Measurements from ENCODE around the gene ST3GAL4. TPM values are rescaled to one million over a fixed set of nuclear protein-coding genes. Genes with fewer than 3 reads are reported as not detected.

Gene ST3GAL4
- total and polyA plus RNA-seq, 2 donors (not counting 1 experiment from before 2014, with no cell fraction given): 1.1 to 1.9 TPM

DNA sequence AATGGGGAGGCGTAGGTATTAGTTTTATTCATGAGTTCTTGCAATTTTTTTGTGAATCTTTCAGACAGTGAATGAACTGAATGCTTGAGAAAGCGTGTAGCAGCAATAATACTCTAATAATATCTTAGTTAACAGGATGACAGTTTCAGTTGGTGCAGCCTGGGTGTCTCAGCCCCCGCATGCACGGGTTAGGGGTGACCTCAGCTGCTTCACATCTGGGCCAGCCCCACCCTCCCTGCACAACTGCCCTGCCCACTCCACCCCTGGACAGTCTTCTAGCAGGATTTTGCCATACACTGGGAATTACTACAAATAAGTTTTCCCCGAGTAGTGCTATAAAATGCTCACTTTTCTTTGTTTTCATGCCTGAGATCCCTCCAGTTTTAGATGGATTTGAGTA lies 83.2 kb downstream of the ST3GAL4 start:
- Histone ChIP-seq H4K20me1 (ENCODE audit: control insufficient read depth, insufficient read depth, low read length, poor library complexity, severe bottlenecking) (no peaks in the 10 kb centered on the region), H3K9ac (ENCODE audit: low read length) (no peak overlapping the region), H3K27ac (ENCODE audit: low read length in 2 of 2) (no peak overlapping the region), H3K4me1 (ENCODE audit: control insufficient read depth in 2 of 2, insufficient read depth in 2 of 2, low read length in 2 of 2) (peaks cover 0 to 5% of the 10 kb centered on the region in 2 donors), H3K4me2 (replicated peaks; ENCODE audit: low read depth, low read length, poor library complexity, severe bottlenecking) (no peak overlapping the region), H2AFZ (ENCODE audit: insufficient read depth, low read depth, low read length, poor library complexity, severe bottlenecking) (no peak overlapping the region), H3K4me3 (ENCODE audit: control extremely low read depth in 1 of 5, extremely low read depth in 1 of 5, insufficient read depth in 1 of 5, low read depth in 2 of 5, low read length in 4 of 5) (no peak overlapping the region), H3K79me2 (ENCODE audit: control insufficient read depth, insufficient read depth, low read length) (no peaks in the 10 kb centered on the region), H3K9me3 (ENCODE audit: control extremely low read depth in 1 of 3, control insufficient read depth in 2 of 3, insufficient read depth in 1 of 3, low read length in 2 of 3) (no peaks in the 10 kb centered on the region), H3K36me3 (replicated peaks in 1 of 2; ENCODE audit: control extremely low read depth in 1 of 2, control insufficient read depth in 1 of 2, extremely low read depth in 1 of 2, insufficient read depth in 2 of 2, low read length in 1 of 2) (no peaks in the 10 kb centered on the region), H3K27me3 (replicated peaks in 1 of 4; ENCODE audit: control extremely low read depth in 1 of 4, control insufficient read depth in 3 of 4, insufficient read depth in 4 of 4, low read length in 3 of 4) (peaks cover 0 to 16% (median 3%) of the 10 kb centered on the region in 4 experiments)
- no peaks in the 10 kb centered on the region for H3K9me3 Mint-ChIP-seq (ENCODE audit: insufficient read depth)
- 86% methylated on average over 3 of the region's 5 CpGs for WGBS (ENCODE audit: insufficient coverage)
- peaks cover 2% of the 10 kb centered on the region for H3K4me1 Mint-ChIP-seq
- TF ChIP-seq EZH2 (IDR thresholded peaks at IDR 0.05; ENCODE audit: borderline replicate concordance, insufficient read depth, low read depth, low read length, poor library complexity, severe bottlenecking): no peak
- TF ChIP-seq, protein P1, sequence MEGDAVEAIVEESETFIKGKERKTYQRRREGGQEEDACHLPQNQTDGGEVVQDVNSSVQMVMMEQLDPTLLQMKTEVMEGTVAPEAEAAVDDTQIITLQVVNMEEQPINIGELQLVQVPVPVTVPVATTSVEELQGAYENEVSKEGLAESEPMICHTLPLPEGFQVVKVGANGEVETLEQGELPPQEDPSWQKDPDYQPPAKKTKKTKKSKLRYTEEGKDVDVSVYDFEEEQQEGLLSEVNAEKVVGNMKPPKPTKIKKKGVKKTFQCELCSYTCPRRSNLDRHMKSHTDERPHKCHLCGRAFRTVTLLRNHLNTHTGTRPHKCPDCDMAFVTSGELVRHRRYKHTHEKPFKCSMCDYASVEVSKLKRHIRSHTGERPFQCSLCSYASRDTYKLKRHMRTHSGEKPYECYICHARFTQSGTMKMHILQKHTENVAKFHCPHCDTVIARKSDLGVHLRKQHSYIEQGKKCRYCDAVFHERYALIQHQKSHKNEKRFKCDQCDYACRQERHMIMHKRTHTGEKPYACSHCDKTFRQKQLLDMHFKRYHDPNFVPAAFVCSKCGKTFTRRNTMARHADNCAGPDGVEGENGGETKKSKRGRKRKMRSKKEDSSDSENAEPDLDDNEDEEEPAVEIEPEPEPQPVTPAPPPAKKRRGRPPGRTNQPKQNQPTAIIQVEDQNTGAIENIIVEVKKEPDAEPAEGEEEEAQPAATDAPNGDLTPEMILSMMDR (IDR thresholded peaks at IDR 0.05): no peak
- H3K4me3 Mint-ChIP-seq: no peak overlapping the region
- ChIA-PET POLR2A (no interaction called here), CTCF (interaction anchor here (0.6 to 9.4 kb wide), 2 partner anchors 43 to 797 kb away, joined by 3 to 159 read pairs; no protein-coding TSS in a partner anchor)
- intact Hi-C loops (cut with micrococcal nuclease): no loop called here
- H3K27ac Mint-ChIP-seq: no peak overlapping the region
- no peak for DNase-seq
- ATAC-seq (ENCODE audit: low read depth): no peak
- peaks cover 14% of the 10 kb centered on the region for H3K27me3 Mint-ChIP-seq

- no peak overlapping the region for H3K4me3 ChIP-seq (ENCODE audit: control extremely low read depth in 1 of 5, extremely low read depth in 1 of 5, insufficient read depth in 1 of 5, low read depth in 2 of 5, low read length in 4 of 5)
- no peak overlapping the region for H3K27ac ChIP-seq (ENCODE audit: low read length in 2 of 2)
- no peaks in the 10 kb centered on the region for H3K9me3 ChIP-seq (ENCODE audit: control extremely low read depth in 1 of 3, control insufficient read depth in 2 of 3, insufficient read depth in 1 of 3, low read length in 2 of 3)
- TF ChIP-seq EZH2 (IDR thresholded peaks at IDR 0.05; ENCODE audit: borderline replicate concordance, insufficient read depth, low read depth, low read length, poor library complexity, severe bottlenecking): no peak
- TF ChIP-seq, protein P1 (IDR thresholded peaks at IDR 0.05): no peak
- WGBS (ENCODE audit: insufficient coverage): 85% methylated on average over 21 of the region's 22 CpGs
- H4K20me1 ChIP-seq (ENCODE audit: control insufficient read depth, insufficient read depth, low read length, poor library complexity, severe bottlenecking): no peaks in the 10 kb centered on the region
- peaks cover 0 to 16% (median 3%) of the 10 kb centered on the region in 4 experiments for H3K27me3 ChIP-seq (replicated peaks in 1 of 4; ENCODE audit: control extremely low read depth in 1 of 4, control insufficient read depth in 3 of 4, insufficient read depth in 4 of 4, low read length in 3 of 4)
- Mint-ChIP-seq H3K27ac (no peak overlapping the region), H3K4me1 (peaks cover 2% of the 10 kb centered on the region), H3K27me3 (peaks cover 14% of the 10 kb centered on the region), H3K4me3 (no peak overlapping the region), H3K9me3 (ENCODE audit: insufficient read depth) (no peaks in the 10 kb centered on the region)
- no peaks in the 10 kb centered on the region for H3K79me2 ChIP-seq (ENCODE audit: control insufficient read depth, insufficient read depth, low read length)
- H3K4me1 ChIP-seq (ENCODE audit: control insufficient read depth in 2 of 2, insufficient read depth in 2 of 2, low read length in 2 of 2): peaks cover 0 to 5% of the 10 kb centered on the region in 2 donors
- ChIA-PET POLR2A (no interaction called here), CTCF (interaction anchor here (0.6 to 9.4 kb wide), 14 partner anchors 9 to 1717 kb away, joined by 3 to 159 read pairs (median 4); no protein-coding TSS in a partner anchor)
- ATAC-seq (ENCODE audit: low read depth) (no peak), DNase-seq (no peak)
- intact Hi-C loops (cut with micrococcal nuclease): loop anchor here (5.0 kb wide), 2 partner anchors 1052 to 1592 kb away; no protein-coding TSS in a partner anchor
- no peak overlapping the region for H2AFZ ChIP-seq (ENCODE audit: insufficient read depth, low read depth, low read length, poor library complexity, severe bottlenecking)
- H3K4me2 ChIP-seq (replicated peaks; ENCODE audit: low read depth, low read length, poor library complexity, severe bottlenecking): no peak overlapping the region
- no peaks in the 10 kb centered on the region for H3K36me3 ChIP-seq (replicated peaks in 1 of 2; ENCODE audit: control extremely low read depth in 1 of 2, control insufficient read depth in 1 of 2, extremely low read depth in 1 of 2, insufficient read depth in 2 of 2, low read length in 1 of 2)
- H3K9ac ChIP-seq (ENCODE audit: low read length): no peak overlapping the region
Measured at GRCh38 chr11:126440276-126440675, 84.8 kb downstream of the ST3GAL4 start.
